Stimulated activated CD4-positive, alpha-beta T cell treated with anti-CD3 and anti-CD28 coated beads, Interleukin-2, amount 100 ng/mL, for 4 hours (primary cell): ENCODE data around the gene SLX4.
"Not testable (repeated sequence)": the region's sequence is repeated elsewhere in the genome, so short reads cannot be mapped to it uniquely, and the experiment has no call there.

Experiments
- DNase-seq: peaks from one replicate; pipeline ENCODE4 v3.0.0-alpha.2; 2020; ENCODE audit warnings: low read depth

The SLX4 gene, protein sequence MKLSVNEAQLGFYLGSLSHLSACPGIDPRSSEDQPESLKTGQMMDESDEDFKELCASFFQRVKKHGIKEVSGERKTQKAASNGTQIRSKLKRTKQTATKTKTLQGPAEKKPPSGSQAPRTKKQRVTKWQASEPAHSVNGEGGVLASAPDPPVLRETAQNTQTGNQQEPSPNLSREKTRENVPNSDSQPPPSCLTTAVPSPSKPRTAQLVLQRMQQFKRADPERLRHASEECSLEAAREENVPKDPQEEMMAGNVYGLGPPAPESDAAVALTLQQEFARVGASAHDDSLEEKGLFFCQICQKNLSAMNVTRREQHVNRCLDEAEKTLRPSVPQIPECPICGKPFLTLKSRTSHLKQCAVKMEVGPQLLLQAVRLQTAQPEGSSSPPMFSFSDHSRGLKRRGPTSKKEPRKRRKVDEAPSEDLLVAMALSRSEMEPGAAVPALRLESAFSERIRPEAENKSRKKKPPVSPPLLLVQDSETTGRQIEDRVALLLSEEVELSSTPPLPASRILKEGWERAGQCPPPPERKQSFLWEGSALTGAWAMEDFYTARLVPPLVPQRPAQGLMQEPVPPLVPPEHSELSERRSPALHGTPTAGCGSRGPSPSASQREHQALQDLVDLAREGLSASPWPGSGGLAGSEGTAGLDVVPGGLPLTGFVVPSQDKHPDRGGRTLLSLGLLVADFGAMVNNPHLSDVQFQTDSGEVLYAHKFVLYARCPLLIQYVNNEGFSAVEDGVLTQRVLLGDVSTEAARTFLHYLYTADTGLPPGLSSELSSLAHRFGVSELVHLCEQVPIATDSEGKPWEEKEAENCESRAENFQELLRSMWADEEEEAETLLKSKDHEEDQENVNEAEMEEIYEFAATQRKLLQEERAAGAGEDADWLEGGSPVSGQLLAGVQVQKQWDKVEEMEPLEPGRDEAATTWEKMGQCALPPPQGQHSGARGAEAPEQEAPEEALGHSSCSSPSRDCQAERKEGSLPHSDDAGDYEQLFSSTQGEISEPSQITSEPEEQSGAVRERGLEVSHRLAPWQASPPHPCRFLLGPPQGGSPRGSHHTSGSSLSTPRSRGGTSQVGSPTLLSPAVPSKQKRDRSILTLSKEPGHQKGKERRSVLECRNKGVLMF (N-terminal part only)

DNA sequence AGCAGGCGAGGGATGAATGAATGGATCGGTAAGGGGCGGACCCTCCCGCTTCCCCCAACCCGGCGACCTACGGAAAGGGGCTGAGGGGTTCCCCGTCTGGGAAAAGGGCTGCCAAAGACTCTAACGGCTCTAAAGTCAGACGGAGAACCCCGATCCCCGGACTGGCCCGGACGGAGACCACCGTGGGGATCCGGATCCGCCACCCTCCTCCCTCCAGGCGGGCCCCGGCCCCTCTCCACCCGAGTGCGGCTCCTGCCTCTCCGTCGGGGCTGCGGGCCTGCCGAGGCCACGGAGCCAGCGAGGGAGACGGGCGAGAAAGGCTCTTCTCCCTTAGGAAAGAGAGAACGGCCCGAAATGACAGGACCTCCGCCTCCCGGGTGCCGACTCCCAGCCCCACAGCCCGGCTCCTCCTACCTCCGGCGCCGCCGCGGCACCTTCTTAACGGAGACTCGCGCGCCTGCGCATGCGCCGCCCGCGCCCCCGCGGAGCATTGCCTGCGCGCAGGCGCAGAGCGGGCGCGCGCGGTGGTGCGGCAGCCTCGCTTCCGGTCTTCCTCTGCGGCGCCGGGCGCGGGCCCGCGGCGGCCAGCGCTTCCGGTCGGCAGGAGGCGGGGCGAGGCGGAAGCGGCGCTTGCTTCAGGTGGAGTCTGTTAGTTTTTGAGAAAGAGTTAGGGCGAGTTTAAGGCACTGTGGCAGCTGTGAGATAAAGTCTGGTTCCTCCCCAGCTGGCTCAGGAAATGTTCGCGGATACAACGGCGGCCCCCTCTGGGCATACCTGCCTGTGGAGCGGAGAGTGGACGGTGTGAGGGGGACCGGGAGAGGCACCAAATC, at the start of gene SLX4:
Gene SLX4, minus strand, starts transcription at position 461 of the 830 bp plus-strand sequence. CDS start 2,642 bp downstream, outside the sequence.
- peak; percentile 86 for DNase-seq

DNA sequence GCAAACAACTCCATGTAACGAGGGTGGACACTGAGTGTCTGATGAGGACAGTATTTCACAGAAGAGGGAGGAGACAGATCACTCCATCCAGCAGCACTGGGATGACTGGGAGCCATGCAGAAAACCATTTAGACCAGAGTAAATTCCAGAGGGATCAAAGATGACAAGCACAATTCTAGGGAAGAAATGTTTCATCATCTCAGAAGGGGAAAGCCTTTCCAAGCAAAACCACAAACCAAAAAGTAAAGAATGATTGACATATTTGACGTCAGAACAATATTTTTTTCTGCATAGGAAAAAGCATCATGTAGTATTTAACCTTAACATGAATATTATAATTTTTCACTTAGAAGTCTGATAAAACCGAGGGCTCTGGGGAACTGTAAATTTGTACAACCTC, 47.8 kb upstream of the SLX4 start:
- DNase-seq: no peak

DNA sequence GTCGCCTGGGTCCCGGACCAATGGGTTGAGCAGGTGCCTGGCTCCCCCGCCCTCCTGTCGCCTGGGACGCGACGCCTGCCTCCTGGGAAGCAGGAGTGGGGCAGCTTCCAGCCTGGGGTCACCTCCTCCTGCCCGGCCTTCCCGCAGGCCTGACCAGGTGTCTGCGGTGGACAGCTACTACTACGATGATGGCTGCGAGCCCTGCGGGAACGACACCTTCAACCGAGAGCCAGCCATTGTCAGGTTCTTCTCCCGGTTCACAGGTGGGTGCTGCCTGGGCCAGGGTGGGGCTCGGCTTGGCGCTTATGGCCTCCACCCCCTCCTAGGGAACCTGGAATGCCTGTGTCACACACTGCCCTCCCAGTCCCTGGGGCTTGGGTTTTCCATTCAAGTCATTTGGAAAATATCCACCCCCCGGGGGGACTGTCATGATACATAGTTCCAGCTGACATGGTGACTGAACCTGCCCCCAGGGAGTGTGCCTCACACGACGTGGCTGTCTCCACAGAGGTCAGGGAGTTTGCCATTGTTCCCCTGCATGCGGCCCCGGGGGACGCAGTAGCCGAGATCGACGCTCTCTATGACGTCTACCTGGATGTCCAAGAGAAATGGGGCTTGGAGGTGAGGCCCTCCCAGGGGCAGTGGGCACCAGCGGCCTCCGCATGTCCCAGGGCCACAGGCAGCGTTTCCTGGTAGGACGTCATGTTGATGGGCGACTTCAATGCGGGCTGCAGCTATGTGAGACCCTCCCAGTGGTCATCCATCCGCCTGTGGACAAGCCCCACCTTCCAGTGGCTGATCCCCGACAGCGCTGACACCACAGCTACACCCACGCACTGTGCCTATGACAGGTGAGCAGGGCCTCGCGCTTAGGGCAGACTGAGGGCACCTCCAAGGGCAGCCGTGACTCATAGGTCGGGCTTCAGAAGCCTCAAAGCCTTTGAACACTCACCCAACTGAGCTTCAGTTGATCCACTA, 45.4 kb upstream of the SLX4 start:
- peak; percentile 53 for DNase-seq

DNA sequence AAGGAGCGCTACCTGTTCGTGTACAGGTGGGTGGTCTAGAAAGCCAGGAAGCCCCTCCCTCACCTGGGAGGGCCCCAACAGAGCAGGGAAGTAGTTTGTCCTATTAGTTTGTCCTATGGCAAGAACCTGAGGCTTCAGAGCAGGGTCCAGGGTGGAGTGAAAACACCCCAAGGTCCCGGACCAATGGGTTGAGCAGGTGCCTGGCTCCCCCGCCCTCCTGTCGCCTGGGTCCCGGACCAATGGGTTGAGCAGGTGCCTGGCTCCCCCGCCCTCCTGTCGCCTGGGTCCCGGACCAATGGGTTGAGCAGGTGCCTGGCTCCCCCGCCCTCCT, 44.7 kb upstream of the SLX4 start:
- DNase-seq: not testable (repeated sequence)

DNA sequence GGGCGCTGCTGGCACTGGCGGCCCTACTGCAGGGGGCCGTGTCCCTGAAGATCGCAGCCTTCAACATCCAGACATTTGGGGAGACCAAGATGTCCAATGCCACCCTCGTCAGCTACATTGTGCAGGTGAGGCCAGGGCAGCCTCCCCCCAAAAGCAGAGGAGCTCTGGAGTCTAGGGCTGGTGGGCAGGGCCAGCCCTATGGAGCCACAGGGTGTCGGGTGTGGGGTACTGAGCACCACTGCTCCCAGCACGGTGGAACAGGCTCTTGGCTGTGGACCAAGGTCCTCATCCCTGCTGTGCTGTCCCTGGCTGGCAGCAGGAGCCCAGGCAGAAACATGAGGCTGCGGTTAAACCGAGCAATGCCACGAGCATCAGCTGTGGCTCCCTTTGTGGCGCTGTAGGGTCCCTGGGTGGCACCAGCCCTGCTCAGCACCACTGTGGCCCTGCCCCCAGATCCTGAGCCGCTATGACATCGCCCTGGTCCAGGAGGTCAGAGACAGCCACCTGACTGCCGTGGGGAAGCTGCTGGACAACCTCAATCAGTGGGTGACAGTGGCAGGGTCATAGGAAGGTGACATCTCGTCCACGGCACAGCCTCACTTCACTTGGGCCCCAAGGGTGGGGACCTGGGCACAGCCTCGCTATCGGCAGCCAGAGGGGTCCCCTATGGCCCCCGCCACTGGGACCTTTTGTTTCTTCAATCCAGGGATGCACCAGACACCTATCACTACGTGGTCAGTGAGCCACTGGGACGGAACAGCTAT, 44.2 kb upstream of the SLX4 start:
- no peak for DNase-seq

DNA sequence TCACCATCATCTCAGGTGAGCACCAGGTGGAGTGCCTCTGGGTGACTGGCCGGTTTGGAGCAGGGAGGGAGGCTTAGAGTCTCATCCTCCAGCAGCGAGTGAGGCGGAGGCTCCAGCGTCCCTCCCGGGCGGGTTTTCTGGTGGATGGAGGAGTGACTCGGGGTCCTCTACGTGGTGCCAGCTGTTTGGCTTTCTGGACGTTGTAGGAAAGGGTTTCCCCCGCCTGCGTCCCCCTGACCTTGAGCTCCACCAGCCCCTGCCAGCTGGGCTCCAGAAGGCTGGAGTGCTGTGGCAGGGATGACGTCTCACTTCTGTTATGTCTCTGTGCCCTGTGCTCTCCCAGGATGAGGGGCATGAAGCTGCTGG, 43.6 kb upstream of the SLX4 start:
- DNase-seq: no peak

DNA sequence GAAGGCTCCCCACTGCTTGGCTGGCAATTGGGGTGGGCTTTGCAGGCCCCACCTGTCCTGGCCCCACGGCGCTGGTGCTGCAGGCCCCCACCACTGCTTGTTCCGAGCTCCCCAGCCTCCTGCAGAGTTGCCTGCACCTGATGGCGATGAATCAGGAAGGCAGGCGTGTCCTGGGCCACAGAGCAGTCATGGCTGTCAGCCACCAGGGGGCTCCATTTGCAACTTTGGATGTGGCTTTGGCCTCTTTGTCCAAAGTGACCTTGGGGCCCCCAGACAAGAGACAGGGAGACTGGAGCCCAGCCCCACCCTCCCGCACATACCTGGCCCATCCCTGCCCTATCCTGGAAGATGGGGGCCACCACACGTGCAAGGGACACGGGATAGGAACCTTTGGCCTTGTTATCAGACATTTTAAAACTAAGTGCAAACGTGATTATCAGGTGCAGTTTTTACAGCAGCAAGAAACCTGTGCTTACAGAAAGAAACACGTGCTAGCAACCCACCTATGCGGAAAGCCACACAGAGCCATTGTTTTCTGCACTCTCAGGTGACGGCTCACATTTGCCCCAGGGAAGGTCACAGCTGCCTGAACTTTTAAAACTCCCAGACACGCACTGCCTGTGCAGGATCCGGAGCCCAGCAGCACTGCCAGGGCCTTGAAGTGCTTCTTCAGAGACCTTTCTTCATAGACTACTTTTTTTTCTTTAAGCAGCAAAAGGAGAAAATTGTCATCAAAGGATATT, 43.0 kb upstream of the SLX4 start, which contains the start of gene DNASE1:
Gene DNASE1, plus strand, starts transcription at position 443 of the 743 bp plus-strand sequence. CDS start 683 bp downstream, outside the sequence.
- peak; percentile 19 for DNase-seq

DNA sequence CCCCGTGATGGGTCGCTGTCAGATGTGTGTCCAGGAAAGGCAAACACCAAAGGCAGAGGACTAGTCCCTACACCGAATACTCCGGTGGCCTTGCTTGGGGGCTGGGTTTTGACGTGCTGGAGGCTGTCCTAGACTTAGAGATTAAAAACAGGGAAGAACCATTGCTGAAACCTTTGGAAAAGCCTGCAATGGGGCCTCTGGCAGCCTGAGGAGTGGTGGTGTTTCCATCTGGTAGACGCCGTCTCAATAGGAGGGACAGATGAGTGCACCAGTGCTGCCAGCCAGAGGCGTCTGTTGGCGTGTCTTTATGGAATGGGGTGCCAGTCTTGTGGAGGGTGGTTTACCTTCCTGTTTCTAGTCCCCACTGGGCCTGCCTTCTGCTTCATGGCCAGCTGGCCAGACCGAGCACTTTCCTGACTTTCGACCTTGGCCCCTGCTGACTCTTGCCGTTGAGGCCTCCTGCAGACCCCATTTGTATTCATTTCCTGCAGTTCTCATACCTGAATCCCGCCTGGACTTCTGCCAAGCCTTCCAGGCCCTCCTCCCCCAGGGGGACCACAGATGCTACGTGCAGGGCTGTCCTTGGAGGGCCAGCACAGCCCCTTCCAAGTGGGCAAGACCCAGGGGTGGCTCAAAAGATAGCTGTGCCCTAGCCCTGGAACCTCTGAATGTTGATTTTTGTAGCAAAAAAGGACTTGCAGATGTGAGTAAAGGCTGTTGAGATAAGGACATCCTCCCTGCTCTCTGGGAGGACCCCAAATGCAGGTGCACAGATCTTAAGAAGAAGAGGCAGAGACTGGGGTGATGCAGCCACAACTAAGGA, 41.2 kb upstream of the SLX4 start:
- DNase-seq: no peak

DNA sequence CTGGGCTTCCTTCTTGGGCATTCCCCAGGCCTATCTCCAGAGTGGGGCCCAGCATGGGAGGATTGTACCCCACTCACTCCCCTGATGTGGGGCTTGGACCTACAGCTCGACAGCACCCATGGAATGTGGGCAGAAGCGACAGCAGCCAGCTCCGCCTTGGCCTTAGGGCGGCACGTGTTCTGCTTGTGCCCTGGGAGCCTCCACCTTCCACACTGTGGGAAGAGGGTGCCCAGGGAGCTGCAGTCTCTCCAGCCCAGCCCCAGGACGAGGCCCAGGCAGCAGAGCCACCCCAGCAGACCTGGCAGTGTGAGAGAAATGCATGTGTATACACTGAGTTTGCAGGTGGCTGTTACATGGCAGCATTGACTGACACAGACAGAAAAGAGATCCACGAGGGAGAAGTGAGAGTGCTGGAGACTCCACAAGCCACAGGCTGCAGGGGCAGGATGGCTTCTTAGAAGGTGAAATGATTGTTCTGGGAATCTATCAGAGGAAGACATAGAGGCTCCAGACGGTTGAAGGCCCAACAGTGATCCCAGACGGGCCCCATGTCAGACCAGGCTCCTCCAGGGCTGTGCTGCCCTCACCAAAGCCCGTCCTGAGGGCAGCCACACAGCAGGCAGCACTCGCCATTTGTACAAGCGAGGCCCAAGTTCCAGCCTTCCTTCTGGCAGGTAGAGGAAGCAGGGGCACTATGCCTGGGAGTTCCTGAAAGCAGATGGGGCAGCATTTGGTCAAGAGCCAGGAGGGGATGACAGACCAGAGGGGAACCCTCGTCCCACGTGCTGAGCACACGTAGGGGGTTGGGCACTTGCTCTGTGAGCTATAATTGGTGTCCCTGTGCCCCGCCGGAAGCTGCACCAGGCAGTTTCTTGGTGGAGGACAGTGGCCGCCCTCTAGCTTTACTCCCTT, 40.3 kb upstream of the SLX4 start:
- no peak for DNase-seq

DNA sequence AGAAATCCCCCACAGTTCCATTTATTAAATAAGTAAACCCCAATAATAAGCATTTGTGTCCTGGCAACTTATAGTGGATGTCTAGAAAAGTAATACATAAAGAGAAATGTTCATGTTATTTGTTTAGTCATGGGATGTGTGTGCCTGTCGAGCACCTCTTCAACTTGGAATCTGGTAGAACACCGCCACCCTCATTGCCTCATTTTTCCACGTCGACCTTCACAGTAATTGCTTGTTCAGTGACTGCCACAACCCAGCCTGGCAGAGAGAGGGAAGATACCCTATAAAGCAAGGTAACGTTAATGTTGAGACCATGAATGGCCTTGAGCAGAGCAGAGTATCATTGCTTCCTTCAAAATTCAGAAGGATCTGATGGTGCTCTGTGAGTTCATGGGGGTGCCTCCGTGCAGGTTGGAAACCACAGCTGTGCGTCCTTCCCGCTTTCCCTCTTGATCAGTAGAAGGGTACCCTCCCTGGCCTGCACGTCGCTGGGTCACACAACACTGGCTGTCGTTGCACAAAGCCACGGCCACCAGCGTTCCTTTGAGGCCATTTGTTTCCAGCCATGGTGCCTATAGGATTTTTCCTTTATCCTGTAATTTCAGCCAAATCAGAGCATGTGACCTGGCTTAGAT, 39.3 kb upstream of the SLX4 start:
- no peak for DNase-seq

DNA sequence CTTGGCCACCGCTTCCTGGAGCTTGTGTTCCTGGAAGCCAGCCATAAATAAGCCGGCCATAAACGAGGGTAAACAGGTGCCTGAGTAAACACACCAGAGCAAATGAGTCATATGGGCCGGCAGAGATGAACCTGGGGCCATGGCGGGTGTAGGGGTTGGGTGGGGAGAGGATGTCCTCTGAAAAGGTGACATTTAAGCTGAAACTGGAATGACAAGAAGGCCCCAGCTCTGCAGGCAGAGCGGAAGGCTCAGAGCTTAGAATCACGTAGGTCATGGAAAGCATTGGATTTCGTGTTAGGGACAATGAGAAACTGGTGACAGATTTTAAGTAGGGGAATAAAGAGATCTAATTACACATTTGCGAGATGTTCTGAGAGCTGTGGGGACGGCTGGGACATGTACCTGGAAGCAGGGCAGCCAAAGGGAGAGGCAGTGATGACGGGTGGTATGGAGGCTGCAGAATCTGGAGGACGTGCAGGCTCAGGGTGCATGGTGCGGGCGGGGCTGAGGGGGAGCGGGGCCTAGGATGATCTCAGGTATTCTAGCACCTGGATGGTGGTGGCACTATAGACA, 35.0 kb upstream of the SLX4 start:
- DNase-seq: no peak

DNA sequence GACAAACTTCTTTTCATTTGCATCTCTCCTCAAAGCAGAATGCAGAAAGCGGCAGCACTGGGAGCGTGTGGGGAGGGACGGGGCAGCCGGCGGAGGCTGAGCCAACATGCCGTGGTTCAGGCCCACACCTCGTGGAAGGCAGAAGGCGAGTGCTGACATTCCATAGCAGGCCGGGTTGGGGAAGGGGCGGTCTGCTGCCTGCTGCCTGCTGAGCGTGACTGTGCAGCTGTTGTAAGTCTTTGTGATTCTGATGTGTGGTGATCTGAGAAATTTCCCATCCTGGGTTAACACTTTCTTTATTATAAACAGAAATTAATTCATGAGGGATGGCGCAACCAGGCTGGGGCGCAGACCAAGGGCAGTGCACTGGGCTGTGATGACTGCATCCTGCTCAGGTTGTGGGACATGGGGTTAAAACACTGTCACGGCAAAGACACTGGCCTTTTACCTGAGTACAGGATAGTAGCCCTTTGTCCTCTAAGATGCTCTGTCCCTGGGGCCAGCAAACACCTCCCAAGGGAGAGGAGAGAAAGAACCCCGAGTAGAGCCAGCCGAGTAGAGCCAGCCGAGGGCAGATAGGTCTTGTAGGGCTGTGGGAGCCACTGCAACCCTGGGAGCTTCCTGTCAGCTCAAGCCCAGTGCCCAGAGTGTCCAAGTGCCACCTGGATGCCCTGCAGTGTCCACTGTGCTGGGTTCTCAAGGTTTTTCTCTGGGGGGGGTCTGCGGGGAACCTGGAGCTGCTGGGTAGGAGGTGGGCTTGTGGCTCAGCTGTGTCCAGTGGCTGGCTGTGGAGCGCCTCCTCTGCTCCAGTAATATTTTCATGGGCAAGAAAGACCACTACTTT, 34.3 kb upstream of the SLX4 start:
- DNase-seq: no peak

DNA sequence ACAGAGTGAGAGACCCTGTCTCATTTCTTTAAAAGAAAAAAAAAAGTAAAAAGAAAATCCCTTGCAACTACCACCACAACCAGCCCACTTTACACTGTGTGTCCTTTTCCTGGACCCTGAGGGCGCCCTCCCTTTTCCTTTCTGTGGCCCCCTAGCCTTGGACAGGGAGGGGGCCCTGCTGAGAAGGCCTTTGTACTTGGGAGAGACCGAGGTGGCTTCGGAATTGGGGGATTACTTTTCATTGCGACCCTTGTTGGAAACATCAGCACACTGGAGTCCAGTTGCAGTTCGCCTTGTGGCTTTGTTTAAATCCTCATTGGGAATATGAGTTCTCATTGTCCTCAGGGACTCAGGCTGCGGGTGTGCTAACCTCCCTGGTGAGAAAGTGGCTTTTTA, 33.7 kb upstream of the SLX4 start:
- no peak for DNase-seq

DNA sequence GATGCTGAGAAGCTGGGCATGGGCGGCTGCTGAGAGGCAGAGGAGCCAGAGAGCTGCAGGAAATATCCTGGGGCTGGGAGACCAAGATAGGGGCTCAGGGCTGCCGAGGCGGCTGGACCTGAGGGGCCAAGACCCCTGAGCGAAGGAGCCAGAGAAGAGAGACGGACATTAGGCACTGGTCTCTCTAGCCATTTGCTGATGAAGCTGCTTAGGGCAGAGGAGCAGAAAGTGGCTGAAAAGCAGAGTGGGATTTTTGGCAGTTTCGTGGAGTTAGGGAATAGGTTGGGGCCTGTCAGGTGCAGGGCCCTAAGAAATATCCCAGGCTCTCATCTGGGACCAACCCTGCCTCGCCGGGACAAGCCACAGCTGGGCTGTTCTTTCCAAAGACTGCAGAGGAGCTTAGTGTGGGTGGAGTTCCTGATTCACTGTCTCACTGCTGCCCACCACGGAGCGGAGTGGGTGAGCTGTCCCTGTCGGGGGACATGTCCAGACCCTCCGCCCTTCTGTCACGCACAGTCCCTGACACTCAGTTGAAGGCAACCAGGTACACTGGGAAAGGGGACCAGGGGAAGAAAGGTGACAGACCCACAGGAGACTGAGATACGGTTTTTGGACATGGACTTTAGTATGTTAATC, 31.8 kb upstream of the SLX4 start:
- DNase-seq: no peak
